ENCODE results near the gene HYAL3.

DNA sequence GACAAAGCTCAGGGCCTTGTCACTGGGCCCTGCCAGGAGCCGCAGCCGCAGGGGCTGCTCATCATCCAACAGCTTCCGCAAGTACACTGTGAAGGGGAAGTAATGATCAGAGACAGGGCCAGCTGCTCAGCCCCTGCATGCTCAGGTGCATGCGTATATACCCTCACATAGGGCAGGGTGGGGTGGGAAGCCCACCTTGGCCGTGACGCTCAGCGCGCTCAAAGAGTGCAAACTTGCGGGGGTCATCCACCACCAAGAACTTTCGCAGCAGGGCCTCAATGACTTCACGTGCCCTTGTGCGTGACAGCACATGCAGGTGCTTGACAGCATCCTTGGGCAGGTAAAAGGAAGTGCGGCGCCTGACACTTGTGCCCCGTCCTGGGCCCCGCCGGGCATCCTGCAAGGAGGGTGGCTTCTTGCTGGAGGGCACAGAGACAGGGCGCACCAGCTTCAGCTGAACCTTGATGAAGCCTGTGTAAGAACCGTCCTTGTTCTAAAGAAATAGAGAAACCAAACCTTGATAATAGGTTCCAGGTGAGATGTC is 32.2 kb upstream of the HYAL3 start:
- no peak for TF ChIP-seq POLR2AphosphoS5 (IDR thresholded peaks at IDR 0.05; ENCODE audit: borderline replicate concordance, low read depth, low read length)
- no peak for TF ChIP-seq EZH2 (IDR thresholded peaks at IDR 0.05)
- no peak for TF ChIP-seq FOXP2 (optimal IDR thresholded peaks at IDR 0.05; ENCODE audit: control extremely low read depth, extremely low read length, insufficient read depth)
